HG03280 (cell line): ENCODE measurements around the gene C22orf23.
"Not testable (repeated sequence)": the region's sequence is repeated elsewhere in the genome, so short reads cannot be mapped to it uniquely, and the experiment has no call there.

Experiments
- ATAC-seq: cut with Tn5 transposase; IDR thresholded peaks from one replicate; pipeline ENCODE4 v1.9.1; 2021; ENCODE audit warnings: mild to moderate bottlenecking, moderate library complexity; ENCODE audit not compliant: unreplicated experiment

C22orf23 gene

DNA sequence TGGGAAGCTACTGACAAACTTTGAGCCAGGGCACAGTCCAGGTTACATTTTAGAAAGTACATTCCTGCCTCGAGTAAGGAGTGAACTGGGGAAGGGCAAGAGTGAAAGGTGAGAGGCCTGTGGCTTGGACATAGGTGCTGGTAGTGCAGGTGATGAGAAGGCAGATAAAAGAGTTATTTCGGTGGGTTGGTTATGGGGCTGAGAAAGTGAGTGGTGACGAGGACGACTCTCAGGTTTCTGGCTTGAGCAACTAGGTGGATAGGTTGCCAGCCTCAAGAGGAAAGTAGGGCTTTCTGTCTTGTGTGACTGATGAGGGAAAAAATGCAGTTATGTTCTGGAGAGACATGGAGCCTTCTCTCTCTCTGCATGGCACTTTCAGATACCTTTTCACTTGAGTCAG lies 3.8 kb upstream of the C22orf23 start:
- no peak for ATAC-seq

DNA sequence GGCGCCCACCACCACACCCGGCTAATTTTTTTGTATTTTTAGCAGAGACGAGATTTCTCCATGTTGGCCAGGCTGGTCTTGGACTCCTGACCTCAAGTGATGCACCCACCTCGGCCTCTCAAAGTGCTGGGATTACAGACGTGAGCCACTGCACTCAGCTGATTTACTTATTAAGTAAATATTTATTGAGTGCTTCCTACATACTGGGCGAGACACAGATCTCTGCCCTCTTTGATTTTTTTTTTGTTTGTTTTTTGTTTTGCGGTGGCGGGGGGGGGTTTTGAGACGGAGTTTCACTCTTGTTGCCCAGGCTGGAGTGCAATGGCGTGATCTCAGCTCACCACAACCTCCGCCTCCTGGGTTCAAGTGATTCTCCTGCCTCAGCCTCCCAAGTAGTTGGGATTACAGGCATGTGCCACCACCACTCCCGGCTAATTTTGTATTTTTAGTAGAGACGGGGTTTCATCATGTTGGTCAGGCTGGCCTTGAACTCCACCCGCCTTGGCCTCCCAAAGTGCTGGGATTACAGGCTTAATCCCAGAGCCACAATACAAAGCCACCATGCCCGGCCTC lies 2.5 kb upstream of the C22orf23 start:
- ATAC-seq: not testable (repeated sequence)

DNA sequence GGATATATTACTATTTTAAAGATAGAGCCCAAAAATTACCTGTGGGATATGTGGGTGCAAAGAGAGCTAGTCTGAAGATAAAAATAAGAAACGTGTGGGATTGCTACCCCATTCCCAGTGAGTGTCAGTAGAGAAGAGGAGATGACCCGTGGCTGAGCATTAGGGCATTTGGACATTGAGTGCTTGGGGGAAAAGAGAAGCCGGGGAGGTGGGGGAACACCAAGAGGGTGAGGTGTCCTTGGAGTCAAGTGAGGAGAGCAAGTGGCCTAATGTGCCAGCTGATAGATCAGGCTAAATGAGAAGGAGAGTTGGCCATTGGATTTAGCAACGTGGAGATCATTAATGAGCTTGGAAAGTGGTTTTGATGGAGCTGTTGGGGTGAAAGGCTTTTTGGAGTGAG lies 1.3 kb upstream of the C22orf23 start:
- ATAC-seq: no peak

DNA sequence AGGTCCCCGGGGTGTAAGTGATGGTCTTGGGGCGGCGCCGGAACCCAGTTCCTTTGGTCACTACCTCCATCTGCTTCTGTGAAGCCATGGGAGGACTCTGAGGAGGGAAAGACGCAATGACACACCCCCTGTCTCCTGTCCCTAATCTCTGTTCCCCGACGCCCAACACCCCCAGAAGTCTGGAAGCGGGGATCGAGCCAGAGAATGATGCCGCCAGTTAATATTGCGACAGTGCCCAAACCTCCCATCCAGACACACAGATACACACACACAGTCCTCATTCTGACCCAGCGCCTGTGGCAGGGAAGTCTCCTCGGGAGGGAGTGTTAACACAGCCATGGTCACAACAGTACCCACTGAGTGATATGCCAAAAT lies 352 bp downstream of the C22orf23 start:
- no peak for ATAC-seq

DNA sequence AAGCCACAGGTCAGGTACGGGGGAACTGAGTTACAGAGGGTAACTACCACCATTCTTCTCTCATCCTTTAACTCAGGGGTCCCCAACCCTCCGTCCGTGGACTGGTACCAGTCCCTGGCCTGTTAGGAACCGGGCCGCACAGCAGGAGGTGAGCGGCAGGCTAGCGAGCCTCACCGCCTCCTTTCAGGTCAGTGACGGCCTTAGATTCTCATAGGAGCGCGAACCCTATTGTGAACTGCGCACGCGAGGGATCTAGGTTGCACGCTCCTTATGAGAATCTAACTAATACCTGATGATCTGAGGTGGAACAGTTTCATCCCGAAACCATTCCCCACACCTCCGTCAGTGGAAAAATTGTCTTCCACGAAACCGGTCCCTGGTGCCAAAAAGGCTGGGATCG lies 772 bp downstream of the C22orf23 start:
- not testable (repeated sequence) for ATAC-seq

DNA sequence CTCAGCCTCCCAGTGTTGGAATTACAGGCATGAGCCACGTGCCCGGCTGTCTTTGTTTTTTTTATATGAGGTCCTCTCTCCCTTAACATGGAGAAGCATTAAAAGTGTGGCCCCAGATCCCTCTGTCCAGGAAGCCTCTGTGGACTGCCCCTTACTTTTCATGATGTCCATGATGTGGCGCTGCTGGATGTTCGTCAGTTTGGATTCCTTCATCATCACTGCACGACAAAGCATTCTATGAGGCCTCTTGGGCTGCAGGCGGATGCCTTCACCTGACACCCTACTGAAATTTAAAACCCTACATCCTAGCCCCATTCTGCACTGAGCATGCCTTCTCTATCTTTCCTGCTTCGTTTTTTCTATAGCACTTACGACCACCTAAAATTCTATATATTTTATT lies 2.1 kb downstream of the C22orf23 start:
- no peak for ATAC-seq

DNA sequence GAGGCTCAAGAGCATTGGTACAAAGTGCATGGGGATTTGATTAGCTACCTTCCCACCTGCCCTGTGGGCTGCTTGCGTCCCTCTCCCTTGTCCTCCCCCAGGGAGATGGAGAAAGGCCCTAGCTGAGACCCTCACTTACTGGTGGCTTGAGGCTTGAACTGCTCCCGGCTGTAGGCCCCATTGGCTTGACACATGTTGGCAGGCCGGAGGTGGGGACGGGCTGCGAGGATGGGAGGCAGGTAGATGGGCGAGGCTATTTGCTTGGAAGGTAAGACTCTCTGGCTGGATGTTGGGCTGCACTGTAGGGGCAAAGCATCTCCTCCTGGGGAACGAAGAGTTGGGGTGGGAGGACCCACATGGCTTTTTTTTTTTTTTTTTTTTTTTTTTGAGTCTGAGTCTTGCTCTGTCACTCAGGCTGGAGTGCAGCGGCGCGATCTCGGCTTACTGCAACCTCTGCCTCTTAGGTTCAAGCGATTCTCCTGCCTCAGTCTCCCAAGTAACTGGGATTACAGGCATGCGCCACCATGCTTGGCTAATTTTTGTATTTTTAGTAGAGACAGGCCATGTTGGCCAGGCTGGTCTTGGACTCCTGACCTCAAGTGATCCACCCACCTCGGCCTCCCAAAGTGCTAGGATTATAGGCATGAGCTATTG lies 6.1 kb downstream of the C22orf23 start:
- ATAC-seq: not testable (repeated sequence)

DNA sequence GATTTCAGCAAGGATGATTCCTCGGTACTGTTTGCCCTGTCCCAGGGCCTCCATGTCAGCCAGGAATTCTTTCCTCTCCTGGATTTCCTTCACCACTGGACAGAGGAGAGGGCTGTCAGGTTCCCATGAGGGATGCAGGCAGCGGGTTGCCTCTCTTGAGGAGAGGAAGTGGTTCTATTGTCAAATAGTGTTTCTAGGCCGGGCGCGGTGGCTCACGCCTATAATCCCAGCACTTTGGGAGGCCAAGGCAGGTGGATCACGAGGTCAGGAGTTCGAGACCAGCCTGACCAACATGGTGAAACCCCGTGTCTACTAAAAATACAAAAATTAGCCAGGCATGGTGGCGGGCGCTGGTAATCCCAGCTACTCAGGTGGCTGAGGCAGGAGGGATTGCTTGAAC lies 9.0 kb downstream of the C22orf23 start:
- not testable (repeated sequence) for ATAC-seq

DNA sequence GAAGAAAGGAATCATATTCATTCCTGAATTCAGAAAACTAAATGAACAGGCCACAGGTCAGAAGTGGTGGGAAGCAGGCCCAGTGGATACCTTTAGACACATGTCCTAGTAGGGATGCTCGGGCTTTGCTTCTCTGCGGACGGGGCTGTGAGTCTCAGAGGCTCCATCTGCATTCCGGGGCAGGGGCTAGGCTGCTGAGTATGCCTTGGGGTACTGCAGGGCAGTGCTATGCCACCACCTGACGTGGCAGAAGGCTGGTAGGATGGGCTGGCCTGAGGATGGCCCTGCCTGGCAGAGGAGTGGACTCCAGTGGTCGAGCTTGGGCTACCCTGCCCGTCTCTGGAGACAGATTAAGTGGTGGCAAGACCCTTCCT lies 9.6 kb downstream of the C22orf23 start:
- no peak for ATAC-seq

DNA sequence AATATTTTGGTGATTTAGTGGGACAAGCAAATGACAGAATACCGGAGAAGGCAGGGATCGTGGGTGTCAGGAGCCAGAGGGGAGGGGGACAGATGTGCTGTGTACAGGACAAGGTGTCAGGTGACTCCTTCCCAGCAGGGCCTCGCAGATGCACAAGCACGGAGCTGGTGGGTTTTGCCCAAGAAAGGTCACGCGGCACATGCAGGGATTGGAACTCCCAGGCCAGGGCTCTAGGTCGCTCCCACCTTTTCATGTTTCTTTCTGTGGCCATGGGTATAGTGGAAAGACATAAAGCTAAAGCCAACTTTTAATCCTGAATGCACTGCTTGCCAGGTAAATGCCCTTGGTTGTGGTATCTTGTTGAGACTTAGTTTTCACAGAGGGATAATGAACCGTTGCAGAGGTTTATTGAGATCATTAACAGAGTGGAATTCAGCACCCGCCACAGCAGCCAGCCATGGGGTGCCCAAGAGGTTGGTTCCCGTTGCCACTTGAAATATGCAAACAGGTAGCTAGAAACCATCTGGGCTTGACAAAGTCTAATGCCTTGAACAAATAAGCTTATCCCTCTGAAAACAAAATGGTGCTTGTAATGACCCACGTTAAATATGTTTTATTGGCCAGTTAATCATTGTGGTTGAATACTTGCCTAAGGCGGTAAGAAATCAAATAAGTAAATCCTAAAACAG lies 10.1 kb downstream of the C22orf23 start:
- ATAC-seq: no peak

DNA sequence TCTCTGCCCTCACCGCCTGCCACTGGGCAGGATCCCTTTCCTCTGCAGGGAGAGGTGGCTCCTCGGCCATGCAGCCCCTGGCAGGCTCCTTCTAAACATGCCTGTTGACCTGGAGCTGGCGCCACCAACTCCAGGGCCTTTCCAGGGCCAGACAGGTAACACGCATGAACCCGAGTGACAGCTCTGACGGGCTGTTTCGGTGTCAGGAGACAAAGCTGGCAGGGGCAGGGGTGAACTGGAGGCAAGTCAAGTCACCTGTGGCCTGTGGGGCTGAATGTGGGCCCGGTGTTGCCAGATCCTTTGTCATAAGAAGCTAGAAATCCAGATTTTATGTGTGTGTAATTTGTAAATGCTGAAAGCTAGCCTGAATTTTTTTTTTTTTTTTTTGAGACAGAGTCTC lies 11.3 kb downstream of the C22orf23 start:
- ATAC-seq: no peak

DNA sequence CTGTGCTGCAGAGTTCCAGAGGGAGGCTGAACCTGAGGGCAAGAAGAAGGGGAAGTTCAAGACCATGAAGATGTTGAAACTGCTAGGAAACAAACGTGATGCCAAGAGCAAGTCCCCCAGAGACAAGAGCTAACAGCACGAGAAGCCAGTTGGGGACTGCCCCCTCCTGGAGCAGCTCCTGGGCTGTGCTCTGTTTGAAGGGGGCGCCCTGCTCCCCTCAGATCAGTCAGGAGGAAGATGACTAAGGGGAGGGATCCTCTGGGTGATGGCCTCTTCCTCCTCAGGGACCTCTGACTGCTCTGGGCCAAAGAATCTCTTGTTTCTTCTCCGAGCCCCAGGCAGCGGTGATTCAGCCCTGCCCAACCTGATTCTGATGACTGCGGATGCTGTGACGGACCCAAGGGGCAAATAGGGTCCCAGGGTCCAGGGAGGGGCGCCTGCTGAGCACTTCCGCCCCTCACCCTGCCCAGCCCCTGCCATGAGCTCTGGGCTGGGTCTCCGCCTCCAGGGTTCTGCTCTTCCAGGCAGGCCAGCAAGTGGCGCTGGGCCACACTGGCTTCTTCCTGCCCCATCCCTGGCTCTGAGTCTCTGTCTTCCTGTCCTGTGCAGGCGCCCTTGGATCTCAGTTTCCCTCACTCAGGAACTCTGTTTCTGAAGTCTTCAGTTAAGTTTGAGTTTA lies 12.6 kb downstream of the C22orf23 start:
- ATAC-seq: no peak

DNA sequence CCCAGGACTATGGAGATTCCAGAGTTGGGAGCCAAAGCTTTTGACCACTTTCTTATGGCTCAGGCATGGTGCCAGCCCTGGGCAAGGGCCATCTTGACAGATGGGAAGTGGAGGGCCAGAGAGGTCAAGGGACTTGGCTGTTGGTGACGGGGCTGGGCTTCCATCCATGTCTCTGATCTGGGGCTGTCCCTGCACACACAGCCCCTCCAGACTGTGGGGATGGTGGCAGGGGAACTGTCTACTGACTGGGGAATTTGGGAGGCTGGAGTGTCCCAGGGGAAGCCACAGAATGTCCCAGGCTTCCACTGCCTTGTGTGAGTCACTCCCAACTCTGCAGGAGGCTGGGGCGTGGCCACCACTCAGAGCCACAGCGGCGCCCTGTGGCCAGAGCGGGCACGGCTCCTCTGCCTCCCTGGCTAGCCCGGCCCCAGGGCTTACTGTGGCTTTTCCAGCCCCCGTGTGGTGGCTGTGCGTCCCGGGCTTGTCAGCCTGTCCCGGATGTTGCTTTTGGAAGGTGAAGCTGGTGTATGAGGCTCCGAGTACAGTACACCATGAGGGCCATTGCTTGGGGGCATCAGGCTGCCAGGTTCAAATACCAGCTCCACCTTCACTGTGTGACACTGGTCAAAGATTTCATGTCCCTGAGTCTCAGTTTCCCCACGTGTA lies 19.6 kb downstream of the C22orf23 start:
- ATAC-seq: peak; percentile 84

DNA sequence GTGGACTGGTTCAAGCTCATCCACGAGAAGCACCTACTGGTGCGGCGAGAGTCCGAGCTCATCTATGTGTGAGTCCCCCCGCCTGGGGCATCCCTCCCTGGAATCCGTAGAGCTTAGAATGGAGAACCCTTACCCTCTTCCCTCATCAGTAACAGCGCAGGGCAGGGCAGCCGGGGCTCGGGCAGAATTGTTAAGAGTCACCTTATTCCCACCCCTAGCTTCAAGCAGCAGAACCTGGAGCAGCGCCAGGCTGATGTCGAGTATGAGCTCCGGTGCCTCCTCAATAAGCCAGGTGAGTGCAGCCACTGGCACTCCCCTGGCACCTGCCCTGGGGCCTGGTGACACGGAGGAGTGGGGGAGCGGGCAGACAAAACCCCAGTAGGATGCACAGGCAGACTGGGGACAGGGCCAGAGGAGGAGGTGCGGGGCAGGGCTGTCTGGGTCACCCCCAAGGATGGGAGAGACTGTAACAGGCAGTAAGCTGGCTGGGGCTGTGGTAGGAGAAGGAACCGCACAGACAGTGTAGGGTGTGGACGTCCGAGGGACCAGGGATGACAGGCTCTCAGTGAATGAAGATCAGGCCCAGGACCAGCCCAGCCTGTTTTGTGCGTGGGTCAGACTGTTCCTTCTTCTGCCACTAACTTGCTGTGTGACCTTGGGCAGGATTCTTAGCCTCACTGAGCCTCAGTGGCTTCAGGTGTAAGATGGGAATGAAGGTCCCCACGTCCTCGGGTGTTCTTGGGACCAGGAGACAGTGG lies 20.4 kb downstream of the C22orf23 start:
- ATAC-seq: no peak

DNA sequence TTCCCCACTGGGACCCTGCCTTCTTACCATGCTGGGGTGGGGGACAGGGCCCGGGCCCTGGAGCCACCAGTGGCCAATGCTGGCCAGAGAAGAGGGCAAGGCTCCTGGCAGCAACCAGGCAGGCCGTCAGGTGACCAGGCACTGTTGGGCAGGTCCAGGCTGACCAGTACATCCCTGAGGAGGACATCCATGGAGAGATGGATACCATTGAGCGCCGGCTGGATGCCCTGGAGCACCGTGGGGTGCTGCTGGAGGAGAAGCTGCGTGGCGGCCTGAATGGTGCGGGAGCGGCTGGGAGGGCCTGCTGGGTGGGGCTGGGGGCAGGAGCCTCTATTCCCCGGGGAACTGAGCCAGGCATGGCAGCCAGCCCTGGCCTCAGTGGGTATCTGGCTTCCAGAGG lies 21.0 kb downstream of the C22orf23 start:
- no peak for ATAC-seq

DNA sequence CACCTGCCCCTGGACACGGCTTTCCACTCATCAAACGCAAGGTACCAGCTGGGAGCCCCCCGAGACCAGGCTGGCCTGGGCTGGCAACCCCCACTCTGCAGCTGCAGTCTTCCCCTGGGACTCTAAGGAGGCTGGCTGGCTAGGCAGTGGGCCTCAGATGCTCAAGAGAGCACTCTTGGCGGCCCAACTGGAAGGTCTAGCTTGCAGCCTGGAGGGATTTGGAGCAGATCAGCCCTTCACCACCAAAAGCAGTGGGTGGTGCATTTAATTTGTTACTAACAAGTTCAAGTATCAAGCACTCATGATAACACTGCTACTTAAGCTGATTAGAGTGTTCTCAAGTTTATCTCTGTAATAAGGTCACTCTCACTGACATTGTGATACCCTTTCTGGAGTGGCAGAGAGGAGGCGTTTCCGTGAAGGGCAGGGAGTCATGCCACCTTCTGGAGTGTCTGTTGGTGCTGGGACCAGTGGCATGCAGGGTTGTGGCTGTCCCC lies 21.5 kb downstream of the C22orf23 start:
- no peak for ATAC-seq

DNA sequence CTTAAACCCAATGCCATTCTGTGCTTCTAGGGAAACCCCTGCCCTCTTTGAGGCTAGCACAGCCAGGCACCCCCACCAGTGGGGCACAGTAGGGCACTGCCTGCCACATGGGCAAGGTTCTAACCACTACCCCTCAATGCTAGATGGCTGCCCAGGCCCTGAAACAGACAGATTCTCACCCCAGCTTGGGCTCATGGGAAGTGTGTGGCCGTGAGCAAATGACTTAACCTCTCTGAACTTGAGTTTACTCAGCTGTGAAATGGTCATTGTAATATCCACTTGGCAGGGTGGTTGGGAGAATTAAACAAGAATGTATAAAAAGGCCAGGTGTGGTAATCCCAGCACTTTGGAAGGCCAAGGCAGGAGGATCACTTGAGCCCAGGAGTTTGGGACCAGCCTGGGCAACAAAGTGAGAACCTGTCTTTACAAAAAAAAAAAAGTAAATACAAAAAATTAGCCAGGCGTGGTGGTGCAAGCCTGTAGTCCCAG lies 22.4 kb downstream of the C22orf23 start:
- ATAC-seq: no peak

DNA sequence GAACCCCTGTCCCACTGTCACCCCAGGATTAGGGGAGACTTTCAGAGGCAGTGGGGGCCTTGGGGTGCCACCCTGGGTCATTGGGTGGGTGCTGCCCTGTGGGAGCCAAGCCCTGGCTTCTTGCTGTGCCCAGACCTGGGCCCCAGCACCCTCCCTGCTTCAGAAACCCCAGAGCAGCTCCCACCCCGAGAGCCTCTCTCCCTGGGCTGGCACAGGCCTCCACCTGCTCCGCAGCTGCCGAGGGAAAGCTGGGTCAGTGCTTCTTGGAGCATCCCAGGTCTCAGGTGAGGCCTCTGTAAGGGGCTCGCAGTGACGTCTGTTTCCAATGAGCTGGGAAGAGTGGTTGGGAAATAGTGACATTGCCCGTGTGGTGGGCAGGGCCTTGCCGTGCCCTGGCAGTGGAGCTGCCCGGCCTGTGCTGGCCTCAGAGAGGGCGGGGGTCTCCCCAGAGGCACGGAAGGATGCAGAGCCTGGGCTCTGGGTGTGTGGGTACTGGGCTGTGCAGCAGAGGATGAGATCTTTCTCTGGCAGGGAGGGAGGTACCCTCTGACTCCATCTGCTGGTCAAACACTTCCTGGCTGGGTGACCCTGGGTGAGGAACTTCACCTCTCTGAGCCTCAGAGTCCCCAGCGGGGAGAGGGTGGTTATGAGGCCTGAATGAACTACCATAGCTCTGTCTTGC lies 23.0 kb downstream of the C22orf23 start:
- ATAC-seq: no peak

DNA sequence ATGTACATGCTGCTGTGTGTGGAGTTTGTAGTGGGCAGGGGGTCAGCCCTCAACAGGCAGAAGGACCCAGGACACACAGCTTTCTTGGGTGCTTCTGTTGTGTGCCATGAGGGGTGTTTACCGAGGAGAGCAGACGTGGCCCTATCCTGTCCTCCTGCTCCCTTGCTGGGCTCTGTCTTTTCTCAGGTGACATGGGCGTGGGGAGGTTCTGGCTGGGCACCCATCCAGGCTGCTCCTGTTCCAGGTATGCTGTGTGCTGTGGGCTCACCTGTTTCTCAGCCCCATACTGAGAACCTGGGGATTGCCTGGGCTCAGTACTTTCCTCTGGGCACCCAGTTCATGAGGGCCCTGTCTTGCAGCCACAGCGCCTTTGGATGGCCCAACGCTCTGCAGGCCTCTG lies 24.0 kb downstream of the C22orf23 start:
- ATAC-seq: no peak

DNA sequence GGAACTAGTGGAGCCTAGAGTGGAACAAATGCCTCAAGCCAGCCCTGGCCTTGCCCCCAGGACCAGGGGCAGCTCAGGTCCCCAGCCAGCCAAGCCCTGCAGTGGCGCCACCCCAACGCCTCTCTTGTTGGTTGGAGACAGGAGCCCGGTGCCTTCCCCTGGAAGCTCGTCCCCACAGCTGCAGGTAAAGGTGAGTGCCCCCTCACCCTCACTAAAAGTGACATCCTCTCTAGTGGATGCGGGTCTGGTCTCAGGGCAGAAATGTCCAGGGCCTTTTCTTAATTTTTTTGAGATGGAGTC lies 25.8 kb downstream of the C22orf23 start:
- no peak for ATAC-seq
